Muscle of leg (tissue), 11 donors: ENCODE measurements around the gene TMEM135. TPM values are rescaled to one million over a fixed set of nuclear protein-coding genes. Genes with fewer than 3 reads are reported as not detected.
"Not testable (repeated sequence)": the region's sequence is repeated elsewhere in the genome, so short reads cannot be mapped to it uniquely, and the experiment has no call there.

Experiments used
- DNase-seq: peaks from one replicate; pipeline ENCODE4 v3.0.0; 2013
- H3K27ac ChIP-seq: one replicate; pipeline ENCODE4 v1.5.1; 2013; ENCODE audit warnings: mild to moderate bottlenecking, low read length, control low read depth
- H3K27me3 ChIP-seq: one replicate; pipeline ENCODE4 v1.6.1; 2013; ENCODE audit warnings: low read length; ENCODE audit not compliant: control insufficient read depth, insufficient read depth
- H3K36me3 ChIP-seq: one replicate; pipeline ENCODE4 v1.6.1; 2013; ENCODE audit warnings: low read length; ENCODE audit not compliant: control insufficient read depth, insufficient read depth
- H3K4me1 ChIP-seq: one replicate; pipeline ENCODE4 v1.6.1; 2013; ENCODE audit warnings: low read length; ENCODE audit not compliant: control insufficient read depth, insufficient read depth
- H3K4me3 ChIP-seq: one replicate; pipeline ENCODE4 v1.5.1; 2013; ENCODE audit warnings: low read length, control low read depth
- H3K9me3 ChIP-seq: replicated peaks from 2 replicates; pipeline ENCODE4 v1.6.1; 2013; ENCODE audit warnings: low read depth, low read length; ENCODE audit not compliant: control insufficient read depth
- WGBS: methylation state at CpG from one replicate; pipeline ENCODE4 v1.1.5; 2013; ENCODE audit warnings: missing lambda C conversion rate; ENCODE audit not compliant: insufficient coverage; 5-methylcytosine and 5-hydroxymethylcytosine counted together
- polyA plus RNA-seq, 8 donors: library from polyadenylated mRNA; unstranded; fragments of 120-200 nt; gene quantifications; one replicate each; pipeline versions ENCODE4 v1.2.1 to v1.2.3, GENCODE V29; 2013; ENCODE audit warnings: inconsistent platforms in 1 of 8, low replicate concordance in 1 of 8; ENCODE audit not compliant: insufficient read length in 8 of 8, insufficient read depth in 1 of 8
- total RNA-seq: library from RNA; stranded (reverse); fragments of 120-200 nt; gene quantifications from one replicate; pipeline ENCODE4 v1.2.4, GENCODE V29; 2013

Gene TMEM135
- total and polyA plus RNA-seq, 9 donors, result 10.5 to 21.1 (median 14.9) TPM

DNA sequence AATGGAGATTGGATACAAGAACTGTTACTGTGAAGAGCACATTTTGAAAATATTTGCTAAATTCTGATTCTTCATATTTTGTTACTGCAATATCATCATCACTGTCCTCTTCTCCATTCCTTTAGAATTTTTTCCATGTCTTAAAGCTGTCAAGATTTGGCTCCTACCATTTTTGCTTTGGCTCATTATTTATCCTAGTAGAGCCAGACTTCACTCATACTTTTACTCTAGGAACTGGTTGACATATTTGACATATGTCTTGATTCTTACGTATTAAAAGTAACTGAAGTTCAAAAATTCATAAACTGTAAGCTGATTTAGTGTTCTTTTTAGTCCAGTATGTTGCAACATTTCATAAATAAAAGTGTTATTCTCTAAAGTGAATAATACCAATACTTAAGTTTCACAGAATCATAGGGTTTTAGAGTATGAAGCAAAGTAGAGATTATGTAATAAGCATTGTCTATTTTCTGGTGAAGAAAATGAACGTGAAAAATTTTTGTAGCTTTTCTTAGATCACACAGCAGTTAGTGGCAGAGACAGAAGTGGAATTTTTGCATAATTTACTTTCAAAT, 225.6 kb downstream of the TMEM135 start:
- WGBS, result no CpG with 5 or more reads among the region's 2 CpGs
- H3K4me1 ChIP-seq, result no peaks in the 10 kb centered on the region
- DNase-seq, result peak; percentile 62
- H3K36me3 ChIP-seq, result no peaks in the 10 kb centered on the region
- H3K9me3 ChIP-seq, result no peaks in the 10 kb centered on the region
- no peaks in the 10 kb centered on the region for H3K27me3 ChIP-seq
- no peak overlapping the region for H3K4me3 ChIP-seq
- no peak overlapping the region for H3K27ac ChIP-seq

DNA sequence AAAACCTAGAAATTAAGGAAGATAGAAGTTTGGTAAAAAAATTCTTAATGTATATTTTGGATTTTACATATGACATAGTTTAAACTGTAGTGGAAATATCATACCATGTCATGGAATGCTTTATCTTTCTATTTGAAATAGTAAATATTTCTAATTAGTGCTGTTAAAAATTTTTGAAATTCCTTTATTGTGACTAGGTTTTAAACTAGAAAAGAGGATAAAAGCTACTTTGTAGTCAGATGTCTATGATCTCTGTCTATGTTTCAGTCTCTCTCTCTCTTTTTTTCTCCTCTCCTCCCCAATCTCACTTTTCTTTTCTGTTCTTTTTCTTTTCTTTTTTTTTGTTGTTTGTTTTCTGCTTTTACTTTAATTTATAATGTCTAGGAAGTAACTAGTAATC, 226.2 kb downstream of the TMEM135 start:
- Histone ChIP-seq H3K36me3 (no peaks in the 10 kb centered on the region), H3K4me3 (no peak overlapping the region), H3K27ac (no peak overlapping the region), H3K27me3 (no peaks in the 10 kb centered on the region), H3K4me1 (no peaks in the 10 kb centered on the region), H3K9me3 (no peaks in the 10 kb centered on the region)
- no peak for DNase-seq

GRCh38 chr11:87265132-87265531, 227.4 kb downstream of the TMEM135 start:
- peak; percentile 79 for DNase-seq
- Histone ChIP-seq H3K9me3 (no peaks in the 10 kb centered on the region), H3K36me3 (no peaks in the 10 kb centered on the region), H3K27me3 (no peaks in the 10 kb centered on the region), H3K27ac (no peak overlapping the region), H3K4me1 (no peaks in the 10 kb centered on the region), H3K4me3 (no peak overlapping the region)

DNA sequence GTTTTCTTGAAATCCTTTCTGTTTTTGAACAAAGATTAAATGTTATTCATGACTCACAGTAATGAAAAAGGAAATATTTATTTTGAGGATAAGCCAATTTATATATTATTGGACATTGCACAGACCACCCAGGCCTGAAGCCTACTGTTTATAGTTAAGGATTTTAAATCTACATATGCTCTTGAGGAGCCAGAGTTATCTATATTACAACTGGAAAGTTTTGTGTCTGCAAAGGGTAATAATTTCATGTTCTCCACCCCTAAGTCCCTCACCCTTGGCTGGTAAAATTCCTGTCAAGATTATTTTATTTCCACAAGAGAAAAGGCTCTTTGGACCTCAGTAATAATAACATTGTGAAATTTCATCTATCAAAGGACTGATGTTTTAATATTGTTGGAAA, 228.2 kb downstream of the TMEM135 start:
- Histone ChIP-seq H3K27ac (no peak overlapping the region), H3K4me1 (no peaks in the 10 kb centered on the region), H3K4me3 (no peak overlapping the region), H3K27me3 (no peaks in the 10 kb centered on the region), H3K36me3 (no peaks in the 10 kb centered on the region), H3K9me3 (no peaks in the 10 kb centered on the region)
- DNase-seq, result peak; percentile 78

DNA sequence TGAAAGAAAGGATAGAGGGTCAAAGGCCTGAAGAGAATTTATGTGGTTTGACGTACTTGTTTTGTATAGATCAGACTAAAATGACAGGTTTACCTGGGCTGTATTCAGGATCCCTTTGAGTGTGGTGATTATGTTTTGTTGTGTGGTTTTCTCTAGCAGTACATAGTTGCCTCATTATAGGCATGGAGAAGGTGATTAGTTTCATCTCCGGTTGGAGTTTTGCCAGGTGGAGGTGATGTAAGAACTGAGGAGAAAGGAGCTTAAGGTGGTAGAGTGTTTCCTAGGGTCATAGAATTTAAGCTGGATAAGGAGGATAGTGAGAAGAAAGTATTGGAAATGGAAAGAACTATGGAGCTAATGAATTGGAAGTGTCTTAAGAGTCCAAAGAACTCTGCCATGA, 229.0 kb downstream of the TMEM135 start:
- WGBS, result 75% methylated on average over 2 of the region's 2 CpGs
- Histone ChIP-seq H3K27ac (no peak overlapping the region), H3K4me1 (no peaks in the 10 kb centered on the region), H3K9me3 (no peaks in the 10 kb centered on the region), H3K4me3 (no peak overlapping the region), H3K27me3 (no peaks in the 10 kb centered on the region), H3K36me3 (no peaks in the 10 kb centered on the region)
- DNase-seq, result no peak

GRCh38 chr11:87271951-87272350, 234.2 kb downstream of the TMEM135 start:
- H3K4me1 ChIP-seq, H3K4me3 ChIP-seq, H3K36me3 ChIP-seq, H3K9me3 ChIP-seq, H3K27ac ChIP-seq, H3K27me3 ChIP-seq, DNase-seq: not testable (repeated sequence)
- 100% methylated on average over 3 of the region's 4 CpGs for WGBS

GRCh38 chr11:87275176-87275575, 237.4 kb downstream of the TMEM135 start:
- no CpG with 5 or more reads among the region's 1 CpG for WGBS
- no peaks in the 10 kb centered on the region for H3K27me3 ChIP-seq

GRCh38 chr11:87280143-87280542, 242.4 kb downstream of the TMEM135 start:
- Histone ChIP-seq H3K36me3 (no peaks in the 10 kb centered on the region), H3K27me3 (no peaks in the 10 kb centered on the region), H3K4me1 (no peaks in the 10 kb centered on the region), H3K27ac (no peak overlapping the region), H3K4me3 (no peak overlapping the region), H3K9me3 (no peaks in the 10 kb centered on the region)
- WGBS, result no CpG with 5 or more reads among the region's 2 CpGs
- no peak for DNase-seq

More at GRCh38 chr11:87275176-87275575, 237.4 kb downstream of the TMEM135 start:
- peak; percentile 75 for DNase-seq
- Histone ChIP-seq H3K36me3 (no peaks in the 10 kb centered on the region), H3K27ac (peak overlapping the region; percentile 22), H3K4me3 (no peak overlapping the region), H3K9me3 (no peaks in the 10 kb centered on the region), H3K4me1 (no peaks in the 10 kb centered on the region)

DNA sequence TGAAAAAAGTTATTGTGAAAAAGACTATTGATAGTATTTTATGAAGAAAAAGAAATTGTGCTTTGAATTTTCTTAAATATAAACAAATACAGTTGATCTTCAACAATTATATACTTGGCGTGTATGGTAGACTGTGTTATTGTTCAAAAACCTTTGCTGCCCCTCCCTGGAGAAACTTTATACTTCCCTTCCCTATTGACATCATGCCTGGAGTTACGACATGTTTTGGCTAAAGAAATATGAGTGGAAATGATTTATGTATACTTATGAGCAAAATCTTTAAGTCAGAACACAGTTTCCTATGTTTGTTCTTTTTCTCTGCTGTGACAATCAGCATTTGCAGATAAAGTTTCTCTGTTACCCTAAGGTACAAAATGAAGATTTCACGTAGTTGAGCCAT, 243.8 kb downstream of the TMEM135 start:
- no peak overlapping the region for H3K4me3 ChIP-seq
- H3K27me3 ChIP-seq, result no peaks in the 10 kb centered on the region
- DNase-seq, result peak; percentile 96
- H3K9me3 ChIP-seq, result no peaks in the 10 kb centered on the region
- H3K4me1 ChIP-seq, result no peaks in the 10 kb centered on the region
- H3K36me3 ChIP-seq, result no peaks in the 10 kb centered on the region
- WGBS, result no CpG with 5 or more reads among the region's 3 CpGs
- peak overlapping the region; percentile 45 for H3K27ac ChIP-seq

DNA sequence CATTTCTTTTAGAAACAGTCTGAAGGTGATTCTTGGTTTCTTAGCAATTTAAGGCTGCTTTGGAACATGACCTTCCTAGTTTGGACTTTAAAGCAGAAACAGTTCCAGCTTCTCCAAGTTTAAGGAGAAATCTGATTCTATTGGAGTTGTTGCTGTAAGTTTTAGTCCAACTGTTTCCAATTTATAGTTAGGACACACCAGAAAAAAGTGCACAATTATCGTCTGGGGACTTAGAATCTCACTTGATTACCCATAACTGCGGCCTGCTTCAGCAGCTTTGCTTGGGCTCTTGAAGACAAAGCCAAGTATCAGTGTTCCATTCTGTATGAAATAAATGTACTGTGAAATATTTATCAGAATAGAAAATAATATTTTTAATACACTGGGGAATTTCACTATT, 246.6 kb downstream of the TMEM135 start:
- Histone ChIP-seq H3K9me3 (no peaks in the 10 kb centered on the region), H3K4me1 (no peaks in the 10 kb centered on the region), H3K27ac (peak overlapping the region; percentile 69), H3K36me3 (no peaks in the 10 kb centered on the region), H3K27me3 (no peaks in the 10 kb centered on the region), H3K4me3 (no peak overlapping the region)
- DNase-seq, result peak; percentile 98
- WGBS, result no CpG with 5 or more reads among the region's 2 CpGs

GRCh38 chr11:87285674-87286073, 247.9 kb downstream of the TMEM135 start:
- H3K4me3 ChIP-seq, H3K27ac ChIP-seq, H3K4me1 ChIP-seq, DNase-seq, H3K27me3 ChIP-seq, H3K36me3 ChIP-seq, H3K9me3 ChIP-seq: not testable (repeated sequence)
- WGBS, result 82% methylated on average over 4 of the region's 7 CpGs
